GM12891 (cell line): ENCODE data around the gene SCN7A.

Experiments
- DNase-seq: peaks from one replicate; pipeline ENCODE4 v3.0.0; 2011; ENCODE audit warnings: low spot score; ENCODE audit not compliant: insufficient read length
- FAIRE-seq: peaks from 2 replicates; lab custom pipeline; 2011; peaks lifted over from hg19 to GRCh38; lab: Jason Lieb, UNC
- PAX5 ChIP-seq: IDR thresholded peaks from 2 replicates; pipeline ENCODE4 v1.6.1; 2011; ENCODE audit warnings: low read length, moderate library complexity, mild to moderate bottlenecking; ENCODE audit not compliant: insufficient read depth, severe bottlenecking
- POLR2A ChIP-seq: IDR thresholded peaks from 2 replicates; pipeline ENCODE4 v1.6.1; 2011; ENCODE audit warnings: low read depth, low read length, control low read depth
- POLR2AphosphoS5 ChIP-seq: IDR thresholded peaks from 2 replicates; pipeline ENCODE4 v1.6.1; 2011; ENCODE audit warnings: low read depth, low read length, control low read depth
- POU2F2 ChIP-seq: IDR thresholded peaks from 2 replicates; pipeline ENCODE4 v1.6.1; 2011; ENCODE audit warnings: low read depth, mild to moderate bottlenecking, control low read depth, low read length, moderate library complexity
- SPI1 ChIP-seq: IDR thresholded peaks from 2 replicates; pipeline ENCODE4 v1.6.1; 2011; ENCODE audit warnings: low read depth, low read length, control low read depth
- TAF1 ChIP-seq: IDR thresholded peaks from 2 replicates; pipeline ENCODE4 v1.6.1; 2011; ENCODE audit warnings: low read depth, low read length, control low read depth

The SCN7A gene

DNA sequence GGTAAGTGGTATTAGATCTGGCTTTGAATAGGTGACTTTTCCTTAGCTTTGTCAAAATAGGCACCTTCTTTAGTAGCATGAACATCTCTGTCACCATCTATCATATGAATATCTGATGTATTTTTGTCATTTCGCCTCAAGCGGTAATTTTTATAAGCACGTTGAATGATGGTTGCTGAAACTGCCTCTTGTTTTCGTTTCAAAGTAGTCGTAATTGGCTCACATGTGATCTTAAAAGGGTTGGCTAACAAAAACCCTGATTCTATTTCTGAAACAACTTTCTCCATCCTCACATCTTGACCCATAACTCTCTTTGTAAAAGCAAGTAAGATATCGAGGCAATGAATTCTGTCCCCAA, 88.5 kb downstream of the SCN7A start:
- FAIRE-seq: no peak
- no peak for TF ChIP-seq PAX5
- no peak for TF ChIP-seq SPI1
- TF ChIP-seq POLR2A: no peak
- no peak for TF ChIP-seq POLR2AphosphoS5
- TF ChIP-seq POU2F2: no peak
- TF ChIP-seq TAF1: no peak
- no peak for DNase-seq

DNA sequence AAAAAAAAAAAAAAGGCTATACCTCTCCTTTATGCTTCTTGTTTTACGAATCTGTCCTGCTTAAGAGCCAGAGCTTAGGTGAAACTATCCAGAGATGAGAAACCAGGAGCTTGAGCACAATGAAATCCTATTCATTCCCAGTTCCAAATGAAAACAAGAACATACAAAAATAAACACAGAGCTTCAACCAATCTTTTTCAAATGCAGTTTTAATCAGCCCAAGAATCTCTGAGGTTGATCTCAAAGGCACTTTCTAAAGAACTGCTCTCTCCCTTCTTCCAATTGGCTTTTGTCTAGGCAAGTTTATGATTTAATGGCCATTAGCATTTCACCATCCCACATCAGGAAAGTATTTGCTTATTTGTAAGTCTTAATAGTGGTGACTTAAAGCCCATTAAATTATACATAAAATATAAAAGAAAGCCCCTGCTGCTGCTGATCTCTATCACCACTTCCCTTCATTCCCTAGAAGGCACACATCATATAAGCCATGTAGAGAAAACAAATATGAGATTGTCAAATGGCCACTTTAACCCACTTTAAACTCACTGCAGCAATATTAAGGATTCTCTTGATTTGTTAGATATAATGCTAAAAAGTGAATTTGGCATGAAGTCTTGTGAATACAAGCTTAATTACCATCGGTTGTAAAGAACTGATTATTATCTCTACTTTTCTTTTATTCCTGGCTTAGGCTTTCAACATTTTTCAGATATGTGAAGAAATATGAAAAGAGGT, 89.0 kb downstream of the SCN7A start:
- DNase-seq (no peak), FAIRE-seq (no peak)
- TF ChIP-seq PAX5 (no peak), POU2F2 (no peak), TAF1 (no peak), POLR2A (no peak), POLR2AphosphoS5 (no peak), SPI1 (no peak)

DNA sequence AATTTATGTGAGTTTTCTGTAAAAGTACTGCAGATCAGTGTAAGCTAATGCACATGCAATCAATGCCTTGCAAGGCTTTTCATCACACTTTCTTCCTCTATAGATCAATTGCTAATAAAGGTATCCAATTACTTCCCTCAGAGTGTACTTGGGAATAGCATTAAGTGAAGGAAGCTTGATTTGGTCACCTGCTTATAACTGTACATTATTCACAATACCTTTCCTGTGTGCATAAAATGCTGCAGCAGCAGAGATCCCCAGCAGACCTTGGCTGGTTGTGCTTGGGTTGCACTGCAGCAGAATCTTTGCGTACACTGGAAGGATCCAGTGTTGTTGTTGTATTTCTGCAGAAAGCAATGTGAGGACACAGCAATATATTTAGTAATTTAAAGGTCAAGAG, 99.8 kb downstream of the SCN7A start:
- DNase-seq: no peak
- TF ChIP-seq TAF1 (no peak), POLR2A (no peak), PAX5 (no peak)
- FAIRE-seq: no peak

DNA sequence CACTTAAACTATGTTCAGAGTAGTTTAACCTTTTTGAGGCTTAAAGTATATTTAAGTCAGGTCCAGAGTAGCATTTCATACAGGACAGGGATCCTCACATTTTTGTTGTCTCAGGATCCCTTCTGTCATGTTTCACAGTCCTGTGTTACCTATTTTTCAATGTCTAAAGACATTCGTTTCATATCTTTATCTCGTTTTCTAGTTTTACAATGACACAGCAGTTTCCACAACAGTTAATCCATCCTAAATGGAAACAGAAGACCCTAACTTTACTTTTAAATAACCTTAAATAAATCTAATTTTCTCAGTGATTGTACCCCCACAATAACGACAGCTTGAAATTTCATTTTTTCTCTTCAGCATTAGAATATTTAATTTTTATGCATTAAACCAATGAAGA, 101.0 kb downstream of the SCN7A start:
- TF ChIP-seq SPI1 (no peak), POU2F2 (no peak), TAF1 (no peak), POLR2AphosphoS5 (no peak), POLR2A (no peak), PAX5 (no peak)
- DNase-seq (no peak), FAIRE-seq (no peak)

DNA sequence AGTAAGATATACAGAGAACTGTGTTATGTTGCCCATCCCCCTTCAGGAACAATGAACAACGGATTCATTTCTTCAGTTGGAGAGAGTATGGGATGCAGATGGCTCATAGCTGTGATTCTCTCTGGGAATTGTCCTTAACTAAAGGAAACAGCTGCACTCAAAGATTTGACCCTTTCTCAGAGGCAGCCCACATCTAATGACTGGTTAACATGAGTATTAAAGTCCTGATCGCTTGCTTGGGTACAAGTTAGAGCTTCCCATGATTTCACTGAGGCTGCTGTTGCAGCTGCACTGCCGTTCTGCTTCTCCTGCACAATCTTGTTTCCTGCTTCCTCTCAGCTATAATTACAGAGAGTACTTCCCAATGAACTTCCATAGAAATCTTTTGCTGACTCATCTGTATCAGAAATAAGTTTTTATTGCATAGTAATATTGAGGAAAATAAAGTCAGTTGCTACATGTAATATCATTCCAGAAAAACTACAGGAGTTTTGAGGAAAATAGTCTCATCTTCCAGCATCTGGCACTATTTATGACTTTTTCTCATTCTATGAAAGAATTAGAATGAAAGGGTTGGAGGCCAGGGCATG, 105.5 kb downstream of the SCN7A start:
- no peak for FAIRE-seq
- no peak for DNase-seq

DNA sequence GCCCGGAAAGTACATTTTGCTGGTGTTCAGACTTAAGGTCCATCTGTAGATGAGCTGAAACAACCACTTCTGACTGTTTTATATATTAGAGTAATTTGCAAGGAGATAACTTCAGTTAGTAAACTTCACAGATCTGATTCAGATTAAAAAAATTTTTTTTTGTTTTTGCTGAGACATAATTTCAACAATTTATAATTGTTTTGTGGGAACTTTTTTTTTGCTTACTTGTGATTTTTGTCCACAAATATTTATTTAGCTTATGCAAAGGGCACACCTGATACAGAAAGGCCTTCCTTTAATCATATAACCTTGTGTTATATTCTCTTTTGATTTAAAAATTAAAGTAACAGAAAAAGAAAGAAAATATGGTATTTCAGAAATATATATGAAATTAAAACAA, 108.7 kb downstream of the SCN7A start:
- no peak for FAIRE-seq
- no peak for DNase-seq
- no peak for TF ChIP-seq POU2F2
- no peak for TF ChIP-seq POLR2A
- TF ChIP-seq TAF1: no peak
- no peak for TF ChIP-seq SPI1
- TF ChIP-seq PAX5: no peak
- TF ChIP-seq POLR2AphosphoS5: no peak

More for the DNA sequence above, 105.5 kb downstream of the SCN7A start:
- no peak for TF ChIP-seq TAF1
- no peak for TF ChIP-seq POLR2AphosphoS5
- no peak for TF ChIP-seq POLR2A
- TF ChIP-seq SPI1: no peak
- no peak for TF ChIP-seq POU2F2
- TF ChIP-seq PAX5: no peak

DNA sequence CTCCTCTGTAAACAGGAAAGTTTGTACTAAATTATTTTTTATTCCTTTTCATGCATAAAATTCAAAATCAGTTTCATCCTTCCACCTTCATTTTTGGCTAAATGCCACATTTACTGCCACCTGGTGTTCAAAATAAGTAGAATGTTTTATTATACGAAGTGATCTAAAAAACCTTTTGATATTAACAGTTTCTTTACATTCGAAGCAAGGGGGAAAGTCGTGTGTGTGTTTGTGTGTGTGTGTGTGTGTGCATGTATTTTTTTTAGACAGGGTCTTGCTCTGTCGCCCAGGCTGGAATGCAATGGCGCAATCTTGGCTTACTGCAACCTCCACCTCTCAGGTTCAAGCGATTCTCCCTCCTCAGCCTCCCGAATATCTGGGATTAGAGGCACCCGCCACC, 109.3 kb downstream of the SCN7A start:
- DNase-seq: no peak
- FAIRE-seq: no peak
- TF ChIP-seq POLR2A (no peak), TAF1 (no peak), PAX5 (no peak), POU2F2 (no peak), SPI1 (no peak), POLR2AphosphoS5 (no peak)

DNA sequence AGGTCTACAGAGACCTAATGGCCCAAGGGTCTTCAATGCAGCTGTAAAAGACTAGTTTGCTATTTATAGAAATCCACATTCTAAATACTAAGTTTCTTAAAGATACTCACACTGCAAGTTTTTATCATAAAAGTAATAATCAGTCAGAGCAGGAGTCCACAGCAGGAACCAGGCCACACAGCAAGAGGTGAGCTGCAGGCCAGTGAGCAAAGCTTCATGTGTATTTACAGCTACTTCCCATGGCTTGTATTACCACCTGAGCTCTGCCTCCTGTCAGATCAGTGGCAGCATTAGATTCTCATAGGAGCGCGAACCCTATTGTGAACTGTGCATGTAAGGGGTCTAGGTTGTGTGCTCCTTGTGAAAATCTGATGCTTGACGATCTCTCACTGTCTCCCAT, 111.6 kb downstream of the SCN7A start:
- DNase-seq (no peak), FAIRE-seq (no peak)
- no peak for TF ChIP-seq POLR2AphosphoS5
- no peak for TF ChIP-seq PAX5
- TF ChIP-seq POLR2A: no peak
- TF ChIP-seq SPI1: no peak
- TF ChIP-seq POU2F2: no peak
- no peak for TF ChIP-seq TAF1

DNA sequence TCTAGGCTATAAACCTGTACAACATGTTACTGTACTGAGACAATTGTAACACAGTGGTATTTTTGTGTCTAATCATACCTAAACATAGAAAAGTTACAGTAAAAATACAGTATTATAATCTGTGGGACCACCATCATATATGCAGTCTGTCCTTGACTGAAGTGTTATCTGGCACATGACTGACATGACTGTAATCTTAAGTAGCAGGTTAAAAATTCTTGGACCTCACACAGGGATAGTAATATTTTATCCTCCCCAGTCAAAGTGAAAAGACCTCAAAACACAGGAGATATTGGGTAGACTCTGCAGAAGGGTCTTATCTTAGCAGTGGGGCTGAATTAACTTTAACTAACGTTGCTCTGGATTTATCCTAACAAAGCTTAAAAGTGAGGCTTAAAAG, 113.4 kb downstream of the SCN7A start:
- TF ChIP-seq SPI1: no peak
- DNase-seq: no peak
- no peak for FAIRE-seq

DNA sequence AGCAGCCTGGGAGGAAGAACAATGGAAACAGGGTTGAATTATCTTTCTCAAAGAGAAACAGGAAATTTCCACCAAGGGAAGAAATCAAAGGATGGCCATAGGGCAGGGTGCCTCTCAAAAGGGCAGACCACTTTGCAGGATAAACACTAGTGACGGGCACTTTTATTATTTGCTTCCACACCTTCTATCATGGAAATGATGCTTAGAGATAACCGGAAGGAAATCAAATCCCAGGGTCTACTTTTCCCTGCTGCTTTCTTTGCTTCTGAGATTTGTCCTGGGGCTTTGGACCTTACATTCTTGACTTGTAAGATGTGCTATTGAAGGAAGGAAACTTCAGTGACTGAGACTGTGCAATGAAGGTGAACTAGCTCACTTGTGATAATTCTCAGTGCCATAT, 117.2 kb downstream of the SCN7A start:
- FAIRE-seq: no peak
- DNase-seq: no peak
- TF ChIP-seq TAF1 (no peak), SPI1 (no peak), POLR2A (no peak), POU2F2 (no peak), PAX5 (no peak), POLR2AphosphoS5 (no peak)
